Measurements from ENCODE around the gene JAK3. TPM values are rescaled to one million over a fixed set of nuclear protein-coding genes. Genes with fewer than 3 reads are reported as not detected.

Gene JAK3
- polyA plus RNA-seq, 1 of the 3 experiments (the other 2 are of a cell fraction): 1.3 TPM

GRCh38 chr19:17775991-17776803, 71.6 kb downstream of the JAK3 start:
- Histone ChIP-seq H3K27me3 (ENCODE audit: insufficient read depth) (no peaks in the 10 kb centered on the region), H3K4me2 (no peak overlapping the region), H3K27ac (ENCODE audit: low read depth in 2 of 2, low read length in 1 of 2) (no peak overlapping the region), H3K9me2 (no peaks in the 10 kb centered on the region), H3K79me2 (ENCODE audit: insufficient read depth) (no peaks in the 10 kb centered on the region), H3K9ac (no peak overlapping the region), H4K20me1 (ENCODE audit: insufficient read depth) (no peaks in the 10 kb centered on the region), H3K4me3 (ENCODE audit: low read depth in 2 of 2, low read length in 1 of 2) (no peak overlapping the region), H3F3A (replicated peaks; ENCODE audit: insufficient read depth) (no peaks in the 10 kb centered on the region), H3K4me1 (ENCODE audit: control insufficient read depth in 1 of 2, insufficient read depth in 2 of 2, low read depth in 1 of 2, low read length in 1 of 2) (no peaks in the 10 kb centered on the region), H2AFZ (ENCODE audit: low read depth) (no peak overlapping the region), H3K9me3 (no peaks in the 10 kb centered on the region), H3K36me3 (replicated peaks in 1 of 2; ENCODE audit: control insufficient read depth in 1 of 2, insufficient read depth in 2 of 2, low read length in 1 of 2) (no peaks in the 10 kb centered on the region)
- CTCF ChIA-PET: interaction anchor here (0.6 to 3.6 kb wide), 9 partner anchors 8 to 79 kb away, joined by 3 to 24 read pairs (median 5); no protein-coding TSS in a partner anchor
- no peak for DNase-seq
- POLR2A ChIA-PET: no interaction called here
- WGBS (ENCODE audit: low lambda C conversion rate): 57% methylated on average over 12 of the region's 27 CpGs
- TF ChIP-seq EP300 (IDR thresholded peaks at IDR 0.05; ENCODE audit: borderline replicate concordance in 1 of 2, low read depth in 1 of 2, low read length in 1 of 2): no peak
- no peak for TF ChIP-seq TAF1 (IDR thresholded peaks at IDR 0.05; ENCODE audit: borderline replicate concordance, low read depth, low read length)
- no peak for TF ChIP-seq NFIC (IDR thresholded peaks at IDR 0.05; ENCODE audit: borderline replicate concordance)
- TF ChIP-seq YY1 (IDR thresholded peaks at IDR 0.05; ENCODE audit: low read depth): no peak
- TF ChIP-seq CTCF (IDR thresholded peaks at IDR 0.05): no peak
- no peak for TF ChIP-seq ZBTB33 (IDR thresholded peaks at IDR 0.05; ENCODE audit: borderline replicate concordance, low read depth)
- TF ChIP-seq REST (IDR thresholded peaks at IDR 0.05; ENCODE audit: low read depth, low read length): no peak
- TF ChIP-seq SIN3A (IDR thresholded peaks at IDR 0.05; ENCODE audit: borderline replicate concordance, low read depth, low read length): no peak
- no peak for TF ChIP-seq RAD21 (IDR thresholded peaks at IDR 0.05; ENCODE audit: low read length)
- no peak for TF ChIP-seq PBX3 (IDR thresholded peaks at IDR 0.05)
- TF ChIP-seq USF2 (IDR thresholded peaks at IDR 0.05; ENCODE audit: borderline replicate concordance, low read depth, low read length): no peak
- no peak for TF ChIP-seq MAX (IDR thresholded peaks at IDR 0.05; ENCODE audit: low read depth)
- no peak for TF ChIP-seq RFX5 (IDR thresholded peaks at IDR 0.05; ENCODE audit: low read length)
- TF ChIP-seq JUND (IDR thresholded peaks at IDR 0.05): no peak
- TF ChIP-seq GABPA (IDR thresholded peaks at IDR 0.05; ENCODE audit: low read depth): no peak
- no peak for TF ChIP-seq TCF12 (IDR thresholded peaks at IDR 0.05)
- no peak for TF ChIP-seq EZH2phosphoT487 (IDR thresholded peaks at IDR 0.05; ENCODE audit: borderline replicate concordance, low read depth)

Data from SK-N-SH (cell line).